ENCODE measurements around the gene LRRC4.
A peak's percentile ranks its signal among the peaks of the same experiment; 100 is the strongest.

LRRC4 gene

GRCh38 chr7:128004623-128005022 is 26.6 kb downstream of the LRRC4 start:
- DNase-seq = no peak

GRCh38 chr7:128003787-128004186 is 27.4 kb downstream of the LRRC4 start:
- no peak for DNase-seq

- no peak for DNase-seq
Observed at GRCh38 chr7:128003167-128003566, 28.1 kb downstream of the LRRC4 start.

DNA sequence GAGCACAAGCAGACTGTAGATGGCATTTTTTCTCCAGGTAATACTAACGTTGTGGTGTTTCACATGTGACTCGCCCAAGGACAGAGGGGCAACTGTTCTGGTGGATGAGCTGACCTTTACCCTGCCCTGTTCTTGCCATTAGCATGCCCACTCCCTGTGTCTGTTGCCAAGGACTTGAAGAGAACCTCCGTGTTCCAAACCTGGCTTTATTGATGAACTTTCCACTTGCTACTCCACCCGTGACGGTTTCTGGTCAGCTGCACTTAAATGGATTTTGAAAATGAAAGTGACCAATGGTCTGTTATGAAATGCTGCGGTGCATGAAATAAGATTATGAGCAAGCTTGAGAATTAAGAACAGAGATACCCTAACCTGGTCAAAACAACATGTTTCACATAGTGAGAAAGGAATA is 30.4 kb downstream of the LRRC4 start:
- no peak for DNase-seq

DNA sequence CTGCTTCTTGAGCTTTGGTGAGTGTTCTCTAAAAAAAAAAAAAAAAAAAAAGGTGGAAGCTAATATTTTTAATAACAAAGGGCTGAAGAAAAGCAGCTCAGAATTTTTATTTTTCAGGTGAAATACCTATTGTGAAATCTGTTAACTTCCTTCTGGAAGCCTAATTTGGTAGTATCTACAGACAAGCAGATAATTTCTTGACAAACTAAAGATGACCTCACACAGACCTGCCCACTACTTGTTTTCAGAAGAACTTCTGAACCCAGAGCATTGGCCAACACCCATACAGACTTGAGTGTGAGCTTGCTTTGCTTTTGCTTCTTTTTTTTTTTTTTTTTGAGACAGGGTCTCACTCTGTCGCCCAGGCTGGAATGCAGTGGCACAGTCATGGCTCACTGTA is 31.2 kb downstream of the LRRC4 start:
- no peak for DNase-seq

- no peak for DNase-seq
Observed at GRCh38 chr7:127998671-127999070, 32.6 kb downstream of the LRRC4 start.

GRCh38 chr7:127997226-127997922 is 33.9 kb downstream of the LRRC4 start:
- DNase-seq = no peak

DNA sequence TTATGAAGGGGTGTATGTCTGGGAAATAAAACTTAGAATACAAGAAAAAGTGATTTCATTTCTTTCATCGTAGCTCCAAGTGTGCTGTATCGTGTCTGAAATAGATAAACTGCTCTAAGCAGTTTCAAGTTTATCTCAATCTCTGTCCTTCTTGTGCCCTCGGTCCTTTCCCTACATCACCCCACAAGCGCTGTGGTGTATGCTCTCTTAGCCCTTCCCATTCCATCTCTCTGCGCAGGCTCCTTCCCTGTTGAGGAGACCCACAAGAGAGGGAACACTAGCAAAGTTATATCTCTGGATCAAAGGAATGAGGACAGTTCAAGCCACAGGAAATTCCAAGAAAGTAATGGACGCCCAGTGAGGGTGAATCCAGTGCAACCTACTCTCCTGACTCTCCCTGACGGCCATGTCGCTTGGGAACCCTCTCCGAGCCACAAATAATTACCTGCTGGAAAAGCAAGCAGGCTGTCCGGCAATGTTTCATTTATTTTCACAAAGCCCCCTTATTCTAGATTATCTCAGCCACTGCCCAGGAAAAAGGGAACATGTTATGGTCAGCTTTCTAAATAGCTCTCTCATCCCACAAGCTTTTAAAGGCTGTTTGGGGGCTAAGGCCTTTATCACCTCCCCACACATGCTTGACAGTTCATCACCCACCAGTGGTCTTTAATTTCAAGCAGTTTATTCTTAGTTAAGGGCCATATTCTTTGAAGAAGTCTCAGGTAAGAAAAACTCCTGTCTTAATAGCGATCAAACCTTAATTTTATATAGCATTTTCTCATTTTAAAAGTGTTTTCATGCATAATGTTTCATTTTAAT is 34.8 kb downstream of the LRRC4 start:
- no peak for DNase-seq

DNA sequence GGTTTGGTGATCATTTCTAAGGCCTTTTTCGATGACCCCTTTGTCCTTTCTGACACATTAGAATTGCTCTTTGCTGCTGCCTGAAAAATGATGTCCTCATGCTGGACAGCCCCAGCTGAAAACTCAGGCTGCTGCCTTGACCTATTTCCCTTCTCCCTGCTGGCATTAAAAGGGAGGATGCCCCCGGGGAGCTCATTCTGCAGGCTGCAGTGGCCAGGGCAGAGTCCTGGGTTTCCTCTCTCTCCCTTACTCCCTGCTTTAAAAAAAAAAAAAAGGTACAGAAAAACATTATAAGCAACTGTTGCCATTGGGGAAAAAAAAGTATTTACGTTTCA is 35.4 kb downstream of the LRRC4 start:
- no peak for DNase-seq

DNA sequence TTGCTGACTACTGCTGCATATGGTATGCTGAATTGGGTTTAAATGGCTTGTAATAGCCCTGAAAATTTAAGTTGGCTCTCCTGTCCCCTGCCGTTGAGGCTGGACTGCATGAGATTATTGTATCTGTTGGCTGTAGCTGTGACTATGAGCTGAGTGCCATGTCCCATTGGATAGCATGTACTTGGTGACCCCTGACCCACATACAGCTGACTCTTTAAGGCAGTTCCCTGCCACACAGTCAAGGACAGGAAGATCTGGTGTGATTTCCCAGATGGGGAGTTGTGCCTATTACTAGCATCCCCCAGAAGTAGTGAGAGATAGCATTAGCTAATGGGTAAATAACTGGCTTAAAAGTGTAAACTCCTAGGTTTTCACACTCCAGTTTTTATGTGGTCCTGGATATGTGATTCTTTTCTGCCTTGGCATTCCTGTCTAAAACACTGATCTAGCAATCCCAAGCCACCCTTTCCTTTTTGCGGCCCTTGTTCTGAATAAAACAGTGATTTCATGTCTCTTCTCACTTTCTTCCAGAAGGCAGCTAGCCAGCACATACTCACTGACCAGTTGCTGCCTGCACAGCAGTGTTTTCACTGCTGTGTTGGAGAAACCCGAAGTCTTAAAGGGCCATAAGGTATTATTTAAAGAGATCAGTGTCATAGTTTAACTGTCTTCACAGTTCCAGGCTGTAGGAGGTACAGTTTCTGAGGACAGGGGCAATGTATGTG is 35.9 kb downstream of the LRRC4 start:
- no peak for DNase-seq

GRCh38 chr7:127993987-127994386 is 37.2 kb downstream of the LRRC4 start:
- DNase-seq = no peak

GRCh38 chr7:127993317-127993716 is 37.9 kb downstream of the LRRC4 start:
- no peak for DNase-seq

GRCh38 chr7:127988751-127989150 is 42.5 kb downstream of the LRRC4 start:
- no peak for DNase-seq

GRCh38 chr7:127986581-127987521 is 44.4 kb downstream of the LRRC4 start:
- no peak for DNase-seq

GRCh38 chr7:127983804-127984332 is 47.4 kb downstream of the LRRC4 start:
- DNase-seq = peak; percentile 49

DNA sequence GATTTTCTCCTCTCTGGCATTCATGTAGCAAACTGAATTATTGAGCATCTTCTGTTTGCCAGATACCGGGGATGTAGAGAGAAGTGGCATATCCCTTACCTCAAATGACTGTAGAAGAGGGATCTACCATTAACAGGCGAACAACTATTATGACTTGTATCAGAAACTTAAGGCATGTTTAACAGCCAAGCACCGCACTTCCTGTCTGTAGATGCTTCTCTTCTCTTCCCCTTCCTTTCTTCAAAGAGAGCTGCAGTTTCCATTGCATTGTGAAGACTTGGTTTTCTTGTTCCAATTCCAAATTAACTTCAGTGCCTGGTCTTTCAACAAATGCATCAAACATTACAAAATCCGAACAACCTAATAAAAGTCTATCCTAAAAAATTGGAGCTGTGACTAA is 49.3 kb downstream of the LRRC4 start:
- no peak for DNase-seq

GRCh38 chr7:127980901-127981300 is 50.3 kb downstream of the LRRC4 start:
- no peak for DNase-seq

- no peak for DNase-seq
Observed at GRCh38 chr7:127979728-127980126, 51.5 kb downstream of the LRRC4 start.

DNA sequence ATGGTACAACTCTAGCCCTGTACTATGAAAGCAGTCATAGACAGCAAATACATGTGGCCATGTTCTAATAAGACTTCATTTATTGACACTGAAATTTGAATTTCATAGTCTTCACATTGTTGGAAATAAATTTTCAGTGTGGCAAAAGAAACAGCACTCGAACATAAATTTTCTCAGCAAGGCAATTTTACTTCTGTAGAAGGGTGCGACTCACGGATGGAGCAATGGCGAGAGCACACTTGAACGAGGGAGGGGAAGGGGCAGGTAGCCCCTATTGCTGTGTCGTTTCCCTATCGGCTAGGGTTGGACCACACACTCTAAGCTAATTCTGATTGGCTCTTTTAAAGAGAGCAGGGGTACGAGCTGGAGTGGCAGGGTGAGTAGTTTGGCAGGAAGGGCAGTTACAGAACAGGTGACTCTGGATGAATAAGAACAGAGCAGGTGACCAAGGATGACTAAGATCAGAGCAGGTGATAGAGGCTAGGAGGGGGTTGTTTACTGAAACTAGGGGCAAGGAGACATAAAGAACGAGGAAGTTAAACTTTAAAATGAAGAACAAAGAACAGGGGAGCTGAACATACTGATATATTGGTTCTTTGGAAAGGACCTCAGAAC is 52.0 kb downstream of the LRRC4 start:
- no peak for DNase-seq

- no peak for DNase-seq
Observed at GRCh38 chr7:127978421-127978820, 52.8 kb downstream of the LRRC4 start.
